Transverse colon (tissue), 4 donors: ENCODE data around the gene CPLX1. TPM values are rescaled to one million over a fixed set of nuclear protein-coding genes. Genes with fewer than 3 reads are reported as not detected.

Experiments used
- DNase-seq: peaks from one replicate; pipeline ENCODE4 v3.0.0-alpha.2; 2019
- H3K27ac ChIP-seq, 4 donors: fragments of 200-600 bp; sonication (generic); 2 replicates each; pipeline ENCODE4 v1.5.1; 2016 to 2018; ENCODE audit warnings: inconsistent platforms in 4 of 4
- H3K27me3 ChIP-seq: fragments of 200-600 bp; sonication (generic); 2 replicates; pipeline ENCODE4 v1.5.1; 2017; ENCODE audit warnings: inconsistent platforms
- H3K36me3 ChIP-seq, 4 donors: fragments of 200-600 bp; sonication (generic); 2 replicates each; pipeline ENCODE4 v1.5.1; 2017 to 2019; ENCODE audit warnings: inconsistent platforms in 4 of 4
- H3K4me1 ChIP-seq, 4 donors: fragments of 200-600 bp; sonication (generic); 2 replicates each; pipeline ENCODE4 v1.5.1; 2017 to 2020; ENCODE audit warnings: inconsistent platforms in 4 of 4
- H3K4me3 ChIP-seq, 4 donors: fragments of 200-600 bp; sonication (generic); 1 replicate in 1 of 4; 2 replicates in 3 of 4; pipeline versions ENCODE4 v1.5.1 to v1.6.1; 2017 to 2019; ENCODE audit warnings: inconsistent platforms in 4 of 4
- H3K9me3 ChIP-seq, 2 donors: fragments of 200-600 bp; sonication (generic); 2 replicates each; pipeline ENCODE4 v1.5.1; 2017 to 2019; ENCODE audit warnings: inconsistent platforms in 2 of 2
- EP300 ChIP-seq: sonication (generic); formaldehyde crosslinking; IDR thresholded peaks from one replicate; pipeline ENCODE4 v1.6.1; 2017; ENCODE audit warnings: antibody characterized with exemption, low read depth
- POLR2A ChIP-seq: fragments of 450-650 bp; IDR thresholded peaks from one replicate; pipeline ENCODE4 v1.6.1; 2016; ENCODE audit warnings: antibody characterized with exemption, mild to moderate bottlenecking, moderate library complexity
- POLR2AphosphoS5 ChIP-seq, 3 donors: sonication (generic); formaldehyde crosslinking; IDR thresholded peaks; one replicate each; pipeline ENCODE4 v1.6.1; 2016; ENCODE audit warnings: antibody characterized with exemption in 3 of 3
- WGBS, 2 donors: methylation state at CpG; one replicate each; pipeline ENCODE4 v1.1.5; 2018; ENCODE audit warnings: low coverage in 1 of 2; 5-methylcytosine and 5-hydroxymethylcytosine counted together
- in situ Hi-C, 4 donors: fragments of 200-750 bp; cut with MboI; loops; one replicate each; pipeline versions ENCODE4 v1.15.0 to v1.15.1; 2017; ENCODE audit warnings: low sequenced_read_pairs in 3 of 4, low pct_ligation_motif_present in 1 of 4, low pct_unique_long_range_greater_than_20kb in 1 of 4
- intact Hi-C: fragments of 100-400 bp; cut with DNase I; formaldehyde crosslinking; loops from one replicate; pipeline ENCODE4 v1.15.1; 2023; ENCODE audit warnings: low total_unique reads
- total RNA-seq, 4 donors: library from RNA; depleted of rRNA; stranded (reverse); fragments of >200 nt; gene quantifications; one replicate each; pipeline ENCODE4 v1.1.0, GENCODE V29; 2016
- TF ChIP-seq, protein P1 (sequence below), 5 experiments: fragments of 200-600 bp in 3 of 5; fragments of 450-650 bp in 2 of 5; sonication (generic) in 3 of 5; IDR thresholded peaks; 1 replicate in 2 of 5; 2 replicates in 3 of 5; pipeline ENCODE4 v1.5.1; 2016 to 2017; ENCODE audit warnings: antibody characterized with exemption in 5 of 5, inconsistent platforms in 3 of 5, mild to moderate bottlenecking in 2 of 5, moderate library complexity in 1 of 5

CPLX1 gene
- total RNA-seq, 4 donors from 2014 or later: 0.32 to 3.7 (median 0.41) TPM; not detected in 1

DNA sequence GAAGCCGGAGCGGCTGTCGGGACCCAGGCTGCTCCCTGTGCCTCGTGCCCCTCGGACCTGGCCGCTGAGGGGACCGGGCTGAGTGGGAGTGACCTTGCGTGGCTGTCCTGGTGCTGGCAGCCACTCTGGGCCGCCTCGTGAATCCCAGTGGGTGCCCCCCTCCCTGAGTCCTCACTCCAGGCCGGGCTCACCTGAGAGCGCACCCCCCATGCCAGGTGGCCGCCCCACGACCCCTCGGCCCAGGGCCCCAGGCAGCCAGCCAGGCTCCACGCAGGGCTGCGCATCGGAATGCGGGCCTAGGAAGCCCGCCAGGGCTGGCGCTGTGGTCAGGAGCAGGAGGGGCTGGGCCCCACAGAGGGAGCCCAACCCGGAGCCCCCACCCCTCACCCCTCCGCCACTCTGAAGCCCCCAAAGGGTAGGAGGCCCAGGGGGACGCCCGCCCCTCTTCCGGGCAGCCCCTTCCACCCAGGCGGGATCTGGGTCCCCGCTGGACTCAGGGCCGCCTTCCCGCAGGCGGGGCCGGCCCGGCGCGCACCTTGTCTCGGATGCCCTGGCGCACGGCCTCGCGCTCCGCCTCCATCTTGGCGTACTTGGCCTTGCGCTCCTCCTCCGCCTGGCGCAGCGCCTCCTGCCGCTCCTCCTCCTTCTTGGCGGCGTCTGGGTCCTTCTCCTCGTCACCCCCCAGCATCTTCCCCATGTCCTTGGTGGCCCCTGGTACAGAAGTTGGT, 33.9 kb downstream of the CPLX1 start:
- intact Hi-C loops: no loop called here
- no peak overlapping the region for H3K27ac ChIP-seq
- H3K9me3 ChIP-seq: no peaks in the 10 kb centered on the region
- peak overlapping the region in 2 of 4 donors; percentile 21 to 33 for H3K4me3 ChIP-seq
- DNase-seq: peak; percentile 55
- TF ChIP-seq POLR2AphosphoS5 (IDR thresholded peaks at IDR 0.05) (no peak), EP300 (no peak), POLR2A (no peak)
- TF ChIP-seq, protein P1, sequence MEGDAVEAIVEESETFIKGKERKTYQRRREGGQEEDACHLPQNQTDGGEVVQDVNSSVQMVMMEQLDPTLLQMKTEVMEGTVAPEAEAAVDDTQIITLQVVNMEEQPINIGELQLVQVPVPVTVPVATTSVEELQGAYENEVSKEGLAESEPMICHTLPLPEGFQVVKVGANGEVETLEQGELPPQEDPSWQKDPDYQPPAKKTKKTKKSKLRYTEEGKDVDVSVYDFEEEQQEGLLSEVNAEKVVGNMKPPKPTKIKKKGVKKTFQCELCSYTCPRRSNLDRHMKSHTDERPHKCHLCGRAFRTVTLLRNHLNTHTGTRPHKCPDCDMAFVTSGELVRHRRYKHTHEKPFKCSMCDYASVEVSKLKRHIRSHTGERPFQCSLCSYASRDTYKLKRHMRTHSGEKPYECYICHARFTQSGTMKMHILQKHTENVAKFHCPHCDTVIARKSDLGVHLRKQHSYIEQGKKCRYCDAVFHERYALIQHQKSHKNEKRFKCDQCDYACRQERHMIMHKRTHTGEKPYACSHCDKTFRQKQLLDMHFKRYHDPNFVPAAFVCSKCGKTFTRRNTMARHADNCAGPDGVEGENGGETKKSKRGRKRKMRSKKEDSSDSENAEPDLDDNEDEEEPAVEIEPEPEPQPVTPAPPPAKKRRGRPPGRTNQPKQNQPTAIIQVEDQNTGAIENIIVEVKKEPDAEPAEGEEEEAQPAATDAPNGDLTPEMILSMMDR (IDR thresholded peaks at IDR 0.05): no peak
- H3K36me3 ChIP-seq: no peaks in the 10 kb centered on the region
- peaks cover 18 to 42% (median 36%) of the 10 kb centered on the region in 4 donors for H3K4me1 ChIP-seq
- in situ Hi-C loops: no loop called here
- WGBS, 2 donors: 4% methylated on average over 24 of the region's 50 CpGs; no CpG with 5 or more reads in 1 of the 2 donors
- H3K27me3 ChIP-seq: peaks cover 66% of the 10 kb centered on the region

DNA sequence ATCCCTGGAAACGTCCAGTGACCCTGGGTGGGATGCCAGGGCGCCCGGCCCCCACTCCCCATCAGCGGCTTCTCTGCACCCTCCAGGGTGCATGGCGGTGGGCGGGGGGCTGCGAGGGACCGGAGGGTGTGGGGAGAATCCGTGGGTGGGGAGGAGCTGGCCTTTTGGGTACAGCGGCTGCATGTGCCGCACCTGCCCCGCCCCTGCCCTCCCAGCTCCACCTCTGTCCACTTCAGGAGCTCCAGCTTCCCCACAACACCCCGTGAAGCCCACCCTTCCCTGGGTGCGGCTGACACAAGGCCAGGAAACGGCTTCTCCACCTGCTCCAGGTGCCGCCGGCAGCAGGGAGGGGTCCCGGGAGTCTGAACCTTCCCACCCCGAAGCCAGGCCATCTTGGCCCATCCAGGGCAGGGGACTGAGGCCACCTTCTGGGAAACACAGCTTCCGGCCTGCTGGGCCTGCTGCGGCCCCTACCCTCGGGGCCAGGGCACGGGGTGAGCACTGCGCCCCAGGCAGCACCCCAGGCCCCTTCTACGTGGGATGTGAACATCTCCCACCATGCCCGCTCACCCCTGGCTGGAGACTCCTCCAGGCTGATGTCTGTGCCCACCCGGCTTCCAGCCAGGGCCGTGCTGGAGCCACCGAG, 34.6 kb downstream of the CPLX1 start:
- intact Hi-C loops: no loop called here
- Histone ChIP-seq H3K27me3 (peaks cover 70% of the 10 kb centered on the region), H3K9me3 (no peaks in the 10 kb centered on the region), H3K27ac (no peak overlapping the region), H3K4me1 (peaks cover 22 to 49% (median 43%) of the 10 kb centered on the region in 4 donors), H3K4me3 (no peak overlapping the region), H3K36me3 (no peaks in the 10 kb centered on the region)
- WGBS, 2 donors: 57% methylated on average over 18 of the region's 29 CpGs; no CpG with 5 or more reads in 1 of the 2 donors
- in situ Hi-C loops: no loop called here
- DNase-seq: no peak
- TF ChIP-seq, protein P1 (IDR thresholded peaks at IDR 0.05): no peak
- no peak for TF ChIP-seq POLR2AphosphoS5 (IDR thresholded peaks at IDR 0.05)
- no peak for TF ChIP-seq EP300
- no peak for TF ChIP-seq POLR2A

DNA sequence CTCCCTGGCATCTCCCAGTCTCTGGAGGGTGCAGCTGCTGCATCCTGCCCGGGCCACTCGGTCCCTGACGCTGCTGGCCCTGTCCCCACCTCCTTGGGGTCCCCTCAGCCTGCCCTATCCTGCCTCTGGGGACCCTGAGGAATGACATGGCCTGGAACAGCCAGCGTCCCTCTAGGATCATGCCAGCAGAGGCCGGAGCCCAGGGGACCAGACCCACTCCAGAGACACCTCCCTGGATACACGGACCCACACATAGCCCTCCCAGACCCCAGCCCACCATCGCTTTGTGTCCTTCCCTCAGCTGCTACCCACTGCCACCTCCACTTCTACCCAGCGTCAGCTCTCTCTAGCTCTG, 35.5 kb downstream of the CPLX1 start:
- no peak overlapping the region for H3K4me3 ChIP-seq
- in situ Hi-C loops (no loop called here), intact Hi-C loops (no loop called here)
- TF ChIP-seq POLR2AphosphoS5 (IDR thresholded peaks at IDR 0.05) (no peak), POLR2A (no peak), EP300 (no peak)
- TF ChIP-seq, protein P1 (IDR thresholded peaks at IDR 0.05): no peak
- no peaks in the 10 kb centered on the region for H3K36me3 ChIP-seq
- WGBS, 2 donors: 58 to 67% methylated on average over 2 to 7 of the region's 8 CpGs
- H3K27me3 ChIP-seq: peaks cover 70% of the 10 kb centered on the region
- peaks cover 27 to 55% (median 48%) of the 10 kb centered on the region in 4 donors for H3K4me1 ChIP-seq
- no peak for DNase-seq
- H3K27ac ChIP-seq: no peak overlapping the region
- no peaks in the 10 kb centered on the region for H3K9me3 ChIP-seq

DNA sequence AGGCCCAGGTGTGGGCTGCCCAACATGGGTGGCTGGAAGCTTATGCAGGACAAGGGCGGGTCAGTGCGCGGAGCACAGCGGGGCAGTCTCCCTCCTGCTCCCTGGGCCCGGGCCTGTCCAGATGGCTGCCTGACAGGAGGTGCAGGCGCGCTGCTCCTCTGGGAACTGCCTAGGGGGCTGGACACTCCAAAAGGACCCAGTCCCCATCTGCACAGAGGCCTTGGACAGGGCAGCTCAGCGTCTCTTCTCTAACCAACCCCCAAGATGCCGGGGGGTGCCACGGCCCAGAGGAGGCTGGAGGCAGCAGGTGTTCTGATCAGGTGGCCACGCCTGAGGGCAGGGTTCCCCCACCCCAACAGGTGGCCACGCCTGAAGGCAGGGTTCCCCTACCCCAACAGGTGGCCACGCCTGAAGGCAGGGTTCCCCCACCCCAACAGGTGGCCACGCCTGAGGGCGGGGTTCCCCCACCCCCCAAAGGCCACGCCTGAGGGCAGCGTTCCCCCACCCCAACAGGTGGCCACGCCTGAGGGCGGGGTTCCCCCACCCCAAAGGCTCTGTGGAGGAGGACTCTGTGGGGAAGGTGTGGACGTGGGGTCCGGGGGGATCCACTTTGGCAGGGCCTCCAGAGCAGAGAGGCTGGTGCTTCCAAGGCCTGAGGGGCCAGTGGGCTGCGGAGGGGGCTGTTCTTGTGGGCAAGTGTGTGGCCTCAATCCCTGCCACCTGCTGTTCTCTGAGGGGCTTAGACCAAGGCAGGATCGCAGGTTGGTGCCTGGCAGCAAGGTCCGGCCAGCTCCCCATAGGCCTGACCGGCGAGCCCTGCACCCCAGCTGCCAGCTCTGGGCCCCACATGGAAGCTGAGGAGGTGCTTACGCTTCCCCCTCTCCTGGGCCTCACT, 36.1 kb downstream of the CPLX1 start:
- Histone ChIP-seq H3K4me3 (no peak overlapping the region), H3K27me3 (peaks cover 70% of the 10 kb centered on the region), H3K27ac (peak overlapping the region in 1 of 4 donors; percentile 37), H3K36me3 (no peaks in the 10 kb centered on the region), H3K9me3 (no peaks in the 10 kb centered on the region), H3K4me1 (peaks cover 24 to 53% (median 45%) of the 10 kb centered on the region in 4 donors)
- WGBS, 2 donors: 56% methylated on average over 22 of the region's 27 CpGs; no CpG with 5 or more reads in 1 of the 2 donors
- intact Hi-C loops: no loop called here
- in situ Hi-C loops: no loop called here
- peak; percentile 45 for DNase-seq
- TF ChIP-seq EP300 (no peak), POLR2A (no peak), POLR2AphosphoS5 (IDR thresholded peaks at IDR 0.05) (no peak)
- TF ChIP-seq, protein P1 (IDR thresholded peaks at IDR 0.05): no peak
